DLD1 (cell line): ENCODE results near the gene MKLN1.
"Not testable (repeated sequence)": the region's sequence is repeated elsewhere in the genome, so short reads cannot be mapped to it uniquely, and the experiment has no call there.

Experiments
- in situ Hi-C: cut with HindIII; loops from 2 replicates; pipeline ENCODE4 v1.10.0; 2017; ENCODE audit warnings: low sequenced_read_pairs

MKLN1 gene

DNA sequence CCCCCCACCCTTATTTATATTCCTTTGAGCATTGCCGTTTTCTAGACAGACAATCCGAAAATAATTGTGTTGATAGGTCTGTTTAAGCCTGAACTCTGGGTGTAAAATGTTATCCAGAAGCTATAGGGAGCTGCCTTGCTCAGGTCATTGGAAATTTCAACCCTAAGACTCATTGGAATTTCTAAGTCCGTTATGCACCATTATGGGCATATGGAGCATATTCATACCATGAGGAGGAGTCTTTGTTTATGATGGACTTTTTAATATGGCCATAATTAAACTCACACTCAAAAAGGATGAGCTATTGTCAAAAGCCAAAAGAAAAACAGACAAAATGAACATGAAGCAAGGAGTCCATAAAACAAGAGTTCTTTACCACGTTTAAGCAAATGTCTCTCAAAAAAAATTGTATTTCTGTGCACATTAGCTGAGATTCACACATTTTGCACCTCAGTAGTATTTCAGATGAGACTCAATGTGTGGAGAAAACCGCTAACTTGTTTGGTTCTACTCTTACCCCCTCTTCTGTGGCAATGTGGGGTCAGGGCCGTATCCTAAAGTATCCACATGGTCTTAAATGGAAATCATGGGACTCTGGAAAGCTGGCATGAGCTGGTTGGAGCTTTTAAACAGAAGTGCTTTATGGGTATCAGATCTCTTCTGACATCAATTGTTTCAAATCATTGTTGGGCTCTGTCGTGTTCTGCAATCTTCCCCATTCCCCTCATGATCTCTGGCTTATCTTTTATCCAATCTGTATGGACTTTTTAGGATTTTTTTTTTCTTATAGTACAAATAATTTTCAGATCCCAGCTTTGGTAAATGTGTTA, 168.2 kb downstream of the MKLN1 start:
- in situ Hi-C loops: no loop called here

DNA sequence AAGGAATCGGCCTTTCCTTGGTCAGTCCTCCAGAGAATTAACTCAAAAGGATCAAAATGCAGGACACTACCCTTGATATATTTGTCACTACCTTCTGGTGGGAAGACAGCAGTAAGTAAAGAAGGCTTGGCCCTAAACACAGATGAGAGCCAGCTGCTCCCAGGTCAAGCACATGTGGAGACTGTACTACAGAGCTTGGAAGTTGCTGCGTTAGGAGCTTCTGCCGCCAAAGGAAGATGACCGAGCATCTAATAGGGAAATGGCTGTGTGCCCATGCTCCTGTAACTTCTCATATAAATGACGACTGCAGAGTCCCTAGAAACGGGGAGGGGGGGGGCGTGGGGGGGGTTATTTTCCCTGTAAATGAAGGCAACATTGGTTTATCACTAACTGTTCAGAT, 169.8 kb downstream of the MKLN1 start:
- in situ Hi-C loops: no loop called here

DNA sequence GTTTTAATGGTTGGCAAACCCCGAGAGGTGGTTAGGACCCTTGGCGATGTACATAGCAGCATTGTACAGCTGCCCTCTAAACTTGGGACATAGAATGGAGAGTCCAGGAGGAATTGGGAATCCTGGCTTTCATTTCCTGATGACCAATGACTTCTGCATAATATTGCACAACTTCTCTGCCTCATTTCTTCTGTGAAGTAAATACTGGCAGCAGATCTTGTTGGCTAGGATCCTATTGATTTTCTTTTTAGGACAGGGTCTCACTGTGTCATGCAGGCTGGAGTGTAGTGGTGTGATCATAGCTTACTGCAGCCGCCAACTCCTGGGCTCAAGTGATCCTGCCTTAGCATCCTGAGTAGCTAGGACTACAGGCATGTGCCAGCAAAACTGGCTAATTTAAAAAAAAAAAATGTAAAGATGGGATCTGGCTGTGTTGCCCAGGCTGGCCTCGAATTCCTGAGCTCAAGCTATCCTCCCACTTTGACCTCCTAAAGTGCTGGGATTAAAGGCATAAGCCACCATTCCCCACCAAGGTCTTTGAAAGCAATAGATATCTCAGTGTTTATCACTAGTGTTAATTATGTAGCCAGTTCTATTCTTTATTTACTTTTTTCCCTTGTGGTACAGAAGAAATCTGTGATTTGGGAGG, 170.7 kb downstream of the MKLN1 start:
- in situ Hi-C loops: no loop called here

GRCh38 chr7:131499801-131500200, 172.1 kb downstream of the MKLN1 start:
- in situ Hi-C loops: no loop called here

DNA sequence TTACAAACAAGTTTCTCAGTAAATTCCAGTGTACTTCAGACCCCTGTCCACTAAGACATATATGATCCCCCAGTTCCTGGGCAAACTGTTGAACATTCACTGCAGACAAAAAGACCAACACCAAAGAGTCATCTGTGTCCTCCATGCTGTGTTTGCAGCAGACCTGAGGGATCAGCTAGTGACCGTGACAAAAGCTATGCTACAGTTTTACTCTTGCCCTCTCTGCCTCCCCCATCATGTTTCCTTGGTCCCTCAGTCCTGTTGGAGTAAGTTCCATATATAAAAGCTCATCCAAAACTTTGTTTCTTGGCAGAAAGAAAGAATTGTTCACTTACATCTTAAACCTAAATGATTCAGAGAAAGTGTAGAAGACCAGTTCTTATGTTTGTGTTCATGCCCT, 172.7 kb downstream of the MKLN1 start:
- in situ Hi-C loops: no loop called here

DNA sequence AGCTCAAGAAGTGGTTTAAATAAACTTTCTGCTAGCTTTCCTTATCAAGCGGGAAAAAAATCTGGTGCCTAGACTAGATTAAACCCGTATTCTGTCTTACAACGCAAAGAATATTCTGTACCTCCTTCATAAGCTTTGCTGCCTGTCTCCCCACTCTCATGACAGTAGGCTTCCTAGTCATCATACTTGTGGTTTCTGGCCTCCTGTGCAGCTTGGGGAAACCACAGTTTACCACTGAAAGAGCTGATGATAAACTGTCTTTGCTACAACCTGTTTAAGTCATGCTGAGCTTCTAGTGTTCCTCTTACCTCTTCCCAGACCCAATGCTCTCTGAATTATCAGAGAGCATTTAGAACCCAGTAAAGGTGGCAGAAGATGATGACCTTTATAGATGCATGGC, 173.7 kb downstream of the MKLN1 start:
- in situ Hi-C loops: no loop called here

GRCh38 chr7:131501930-131502685, 174.4 kb downstream of the MKLN1 start:
- in situ Hi-C loops: no loop called here

DNA sequence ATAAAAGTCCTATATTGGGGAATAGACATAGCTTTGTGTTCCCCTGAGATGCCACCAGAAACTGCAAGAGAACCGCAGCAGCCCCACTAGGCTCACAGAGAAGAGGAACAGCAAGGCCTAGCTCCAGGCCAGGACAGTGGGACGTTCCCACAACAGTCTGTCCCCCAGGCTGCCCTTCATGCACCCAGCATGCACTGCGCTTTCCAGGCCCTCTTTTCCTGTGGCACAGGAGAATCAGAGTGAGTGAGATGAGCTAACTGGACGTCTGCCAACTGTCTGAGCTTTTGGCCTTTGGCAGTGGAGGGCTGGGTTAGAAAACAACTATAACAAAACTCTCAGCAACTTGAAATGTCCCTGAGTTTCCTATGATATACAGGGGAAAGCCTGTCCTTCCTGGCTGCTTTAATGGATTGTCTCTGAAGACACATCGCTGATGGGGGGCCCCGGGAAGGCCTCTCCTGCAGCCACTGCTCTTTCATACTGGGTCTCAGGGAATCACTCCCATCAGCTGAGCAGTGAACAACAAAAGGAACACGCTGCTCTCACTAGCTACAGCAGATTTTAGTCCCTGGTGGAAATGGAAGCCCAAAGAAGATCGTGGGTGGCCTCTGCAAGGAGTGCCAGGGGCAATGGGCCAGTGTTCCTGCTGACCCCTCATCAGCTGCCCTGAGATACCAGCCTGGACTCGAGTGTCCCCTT, 175.3 kb downstream of the MKLN1 start:
- in situ Hi-C loops: no loop called here

- in situ Hi-C loops: no loop called here
Measured at GRCh38 chr7:131503639-131504038, 176.0 kb downstream of the MKLN1 start.

GRCh38 chr7:131504157-131504899, 176.7 kb downstream of the MKLN1 start:
- in situ Hi-C loops: no loop called here

- in situ Hi-C loops: not testable (repeated sequence)
Measured at GRCh38 chr7:131505037-131505620, 177.5 kb downstream of the MKLN1 start.

DNA sequence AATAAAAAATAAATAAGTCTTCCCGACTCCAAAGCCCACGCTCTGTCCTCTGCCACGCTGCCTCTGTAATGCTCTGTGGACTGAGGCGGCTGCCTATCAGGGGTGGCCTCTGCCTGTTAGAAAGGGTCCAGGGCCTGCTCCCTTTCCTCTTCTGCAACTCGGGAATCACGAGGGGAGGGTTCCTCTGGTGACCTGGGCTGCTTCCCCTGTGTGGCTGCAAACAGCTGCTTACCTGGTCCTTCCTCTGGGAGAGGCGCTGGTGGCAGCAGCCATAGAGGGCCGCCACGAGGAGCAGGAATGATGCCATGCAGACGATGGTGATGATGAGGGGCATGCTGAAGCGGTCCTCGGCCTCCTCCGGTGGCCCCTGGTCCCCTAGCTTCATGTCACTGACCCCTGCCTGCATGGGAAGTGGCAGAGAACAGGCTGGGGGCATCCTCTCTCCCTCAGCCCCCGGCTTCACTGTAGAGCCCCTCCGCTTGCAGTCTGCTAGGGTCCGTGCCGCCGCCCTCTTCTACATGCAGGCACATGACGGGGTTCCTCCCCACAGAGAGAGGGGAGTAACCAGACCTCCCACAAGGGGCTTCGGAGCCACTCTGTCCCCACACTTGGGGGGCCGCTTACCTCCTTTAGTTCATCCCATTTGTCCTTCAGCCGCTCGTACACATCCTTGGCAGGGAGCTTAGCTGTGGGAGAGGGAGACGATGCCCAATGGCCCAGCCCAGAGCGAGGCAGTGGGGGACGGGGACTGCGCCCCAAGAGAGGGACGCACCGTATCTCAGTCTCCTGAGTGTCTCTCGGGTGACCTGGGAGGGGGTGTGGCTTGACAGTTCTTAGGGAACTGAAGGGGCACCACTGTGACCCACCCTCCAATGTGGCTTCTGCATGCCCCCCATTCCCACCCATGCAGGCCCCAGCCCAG, 178.2 kb downstream of the MKLN1 start:
- in situ Hi-C loops: no loop called here

- in situ Hi-C loops: no loop called here
Measured at GRCh38 chr7:131506597-131506996, 178.9 kb downstream of the MKLN1 start.

- in situ Hi-C loops: no loop called here
Measured at GRCh38 chr7:131507592-131508331, 180.1 kb downstream of the MKLN1 start.

GRCh38 chr7:131508754-131509486, 181.2 kb downstream of the MKLN1 start:
- in situ Hi-C loops: no loop called here

GRCh38 chr7:131509781-131510180, 182.1 kb downstream of the MKLN1 start:
- in situ Hi-C loops: no loop called here

GRCh38 chr7:131511071-131511470, 183.4 kb downstream of the MKLN1 start:
- in situ Hi-C loops: no loop called here
